NCI-H1417 (cell line): ENCODE results near the gene KCNT2.
"Not testable (repeated sequence)": the region's sequence is repeated elsewhere in the genome, so short reads cannot be mapped to it uniquely, and the experiment has no call there.

Experiments
- DNase-seq, 3 experiments: peaks; one replicate each; lab custom pipeline; 2025; lab: John Stamatoyannopoulos, UW

The KCNT2 gene

DNA sequence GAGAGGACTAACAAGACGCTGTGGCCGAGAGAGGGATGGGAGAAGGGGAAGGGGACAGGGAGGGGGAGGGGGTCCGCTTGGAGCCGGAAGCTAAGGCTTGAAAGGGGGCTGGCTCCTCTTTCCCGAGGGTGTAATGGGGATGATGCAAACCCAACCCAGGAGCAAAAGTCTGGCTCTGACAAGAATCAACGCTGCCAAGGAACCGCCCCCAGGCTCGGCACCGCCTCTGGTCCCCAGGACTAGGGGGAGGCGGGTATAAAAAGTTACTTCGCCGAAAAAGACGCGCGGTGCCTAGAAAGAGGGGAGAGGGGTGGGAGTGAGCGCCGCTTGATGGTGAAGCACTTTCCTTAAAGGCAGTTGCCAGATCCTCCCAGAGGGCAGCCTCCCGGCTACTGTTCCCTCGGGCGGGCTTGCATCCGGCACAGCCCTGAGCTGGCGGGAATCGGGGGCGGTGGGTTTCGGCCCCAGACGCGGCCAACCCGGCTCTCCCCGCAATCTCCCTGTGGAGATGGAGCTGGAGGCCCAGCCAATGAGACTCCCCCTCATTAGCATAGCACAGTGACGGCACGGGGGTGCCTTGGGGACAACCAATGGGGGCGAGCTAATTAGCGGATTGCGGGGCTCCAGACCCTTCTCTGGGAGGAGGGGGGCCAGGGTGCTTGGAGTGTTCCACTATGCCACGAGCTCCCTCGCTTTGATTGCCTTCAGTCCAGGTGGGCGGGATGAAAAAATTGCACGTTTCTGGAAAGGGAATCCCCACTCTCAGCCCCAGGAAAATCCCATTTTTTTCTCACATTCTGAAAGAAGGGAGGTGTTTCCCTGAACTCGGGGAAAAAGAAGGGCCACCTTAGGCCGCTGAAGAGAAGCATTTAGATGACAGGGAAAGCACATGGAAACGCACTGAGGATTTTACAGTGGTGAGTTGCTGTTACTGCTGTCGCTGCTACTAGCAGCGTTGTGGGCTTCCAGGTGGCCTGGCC, at the start of gene KCNT2:
Gene KCNT2, minus strand, starts transcription at position 51 of the 980 bp plus-strand sequence. CDS start 131 bp downstream, outside the sequence.
- peak in 2 of 3 experiments; percentile 96 to 99 for DNase-seq

GRCh38 chr1:196655494-196655893, 47.3 kb upstream of the KCNT2 start:
- DNase-seq, result no peak

DNA sequence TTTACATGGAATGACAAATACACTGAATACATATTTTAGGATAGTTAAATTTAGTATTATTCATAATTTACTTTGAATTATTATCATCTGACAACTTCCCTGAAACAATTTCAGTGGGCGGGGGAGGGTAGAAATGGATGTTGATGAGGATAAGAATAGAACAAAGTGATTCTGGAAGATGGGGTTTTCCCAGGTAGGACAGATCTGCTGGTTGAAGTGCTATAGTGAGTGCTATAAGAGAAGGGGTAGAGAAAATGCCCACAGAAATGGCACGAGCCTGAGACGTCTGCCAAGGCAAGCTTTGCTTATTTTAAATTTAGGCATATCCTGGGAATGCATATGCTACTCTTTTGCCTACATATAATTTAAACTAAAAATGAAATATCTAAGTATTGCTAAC, 46.8 kb upstream of the KCNT2 start:
- no peak for DNase-seq

GRCh38 chr1:196654271-196654670, 46.0 kb upstream of the KCNT2 start:
- DNase-seq, result no peak

DNA sequence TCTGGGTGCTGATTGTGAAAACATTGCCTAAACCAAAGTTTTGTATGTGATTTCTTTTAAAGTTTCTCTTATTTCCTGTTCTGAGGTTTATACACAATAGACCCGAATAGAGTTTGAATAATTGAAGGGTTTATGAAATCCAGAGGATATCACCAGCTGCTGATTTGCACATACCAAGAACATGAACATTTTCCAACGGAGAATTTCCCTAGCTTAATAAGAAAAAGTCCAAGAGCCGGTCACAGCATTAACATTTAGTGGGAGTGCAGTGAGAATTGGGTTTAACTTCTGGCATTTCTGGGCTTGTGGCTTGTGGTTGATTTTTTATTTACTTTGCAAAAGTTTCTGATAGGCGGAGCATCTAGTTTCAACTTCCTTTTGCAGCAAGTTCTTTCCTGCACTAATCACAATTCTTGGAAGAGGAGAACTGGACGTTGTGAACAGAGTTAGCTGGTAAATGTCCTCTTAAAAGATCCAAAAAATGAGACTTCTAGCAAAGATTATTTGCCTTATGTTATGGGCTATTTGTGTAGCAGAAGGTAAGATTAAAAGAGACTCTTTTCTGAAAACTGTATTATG, 43.5 kb upstream of the KCNT2 start, which contains the start of gene CFH:
Gene CFH, plus strand, starts transcription at position 407 of the 579 bp plus-strand sequence. Its CDS starts 75 bp downstream, at position 482.
- no peak for DNase-seq

GRCh38 chr1:196651079-196651478, 42.8 kb upstream of the KCNT2 start:
- no peak for DNase-seq

- DNase-seq, result peak in 1 of 3 experiments; percentile 6
Measured at GRCh38 chr1:196650403-196650802, 42.2 kb upstream of the KCNT2 start.

DNA sequence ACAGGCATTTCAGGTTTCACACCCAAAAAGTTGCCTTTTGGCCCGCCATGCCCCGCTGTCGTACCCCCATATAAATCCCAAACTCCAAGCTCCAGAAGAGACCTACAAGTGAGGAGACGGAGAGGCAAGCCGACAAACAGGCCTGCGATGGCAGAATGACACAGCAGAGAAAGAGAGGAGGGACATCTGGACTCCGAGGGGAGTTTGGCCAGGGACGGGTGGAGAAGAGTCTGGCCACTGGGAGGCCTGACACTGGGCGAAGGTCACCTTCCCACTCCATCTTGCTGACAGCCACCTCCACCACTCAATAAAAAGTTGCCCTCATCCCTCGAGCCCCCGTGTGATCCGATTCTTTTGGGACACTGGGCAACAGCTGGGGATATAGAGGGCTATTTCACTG, 41.8 kb upstream of the KCNT2 start:
- DNase-seq, result no peak

DNA sequence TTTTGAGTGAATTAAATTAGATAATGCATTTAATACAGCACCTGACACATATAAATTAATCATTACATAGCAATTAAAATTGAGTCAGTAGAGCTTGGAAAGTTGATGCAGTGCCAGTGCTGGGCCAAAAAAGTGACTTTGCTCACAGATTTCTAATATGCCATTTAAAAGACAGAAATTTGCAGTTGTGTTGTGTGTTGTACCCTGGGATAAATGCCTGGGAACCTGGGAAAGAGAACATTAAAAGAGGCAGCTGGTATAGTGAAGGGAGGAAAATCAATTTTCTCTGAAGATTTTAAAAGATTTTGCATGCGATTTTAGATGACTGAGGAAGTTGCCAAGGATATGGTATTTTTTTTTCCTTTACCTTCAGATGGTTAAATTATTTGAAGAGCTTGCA, 32.7 kb upstream of the KCNT2 start:
- DNase-seq, result no peak

- DNase-seq, result not testable (repeated sequence)
Measured at GRCh38 chr1:196639291-196639690, 31.1 kb upstream of the KCNT2 start.

DNA sequence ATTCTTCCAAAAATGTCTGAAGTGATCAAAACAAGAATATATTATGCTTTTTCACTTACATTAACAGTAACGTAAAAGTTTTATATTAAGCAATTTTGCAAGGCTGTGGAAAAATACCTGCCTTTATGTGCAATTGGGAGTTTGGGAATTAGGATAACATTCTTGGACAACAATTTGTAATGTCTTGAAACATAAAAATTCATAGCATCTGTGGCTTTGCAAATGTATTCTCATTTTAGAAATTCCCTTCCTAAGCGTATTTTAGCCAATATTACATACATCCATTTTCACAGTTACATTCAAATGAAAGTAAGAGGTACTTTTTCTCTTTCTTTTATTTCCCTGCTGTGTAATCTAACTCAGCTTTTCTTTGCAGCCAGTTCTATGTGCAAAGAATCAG, 30.2 kb upstream of the KCNT2 start:
- DNase-seq, result no peak

DNA sequence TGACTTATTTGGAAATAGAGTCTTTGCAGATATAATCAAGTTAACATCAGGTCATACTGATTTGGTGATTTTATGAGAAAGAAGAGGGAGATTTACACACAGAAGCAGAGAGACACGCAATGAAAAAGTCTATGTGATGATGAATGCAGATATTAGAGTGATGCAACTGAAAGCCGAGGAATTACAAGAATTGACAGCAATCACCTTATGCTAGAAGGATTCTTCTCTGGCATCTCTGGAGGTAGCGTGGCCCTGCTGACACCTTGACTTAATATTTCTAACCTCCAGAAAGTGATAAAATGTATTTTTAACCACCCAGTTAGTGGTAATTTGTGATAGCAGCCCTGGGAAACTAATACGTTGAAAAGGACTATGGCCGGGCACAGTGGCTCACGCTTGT, 29.4 kb upstream of the KCNT2 start:
- no peak for DNase-seq

- DNase-seq, result no peak
Measured at GRCh38 chr1:196628838-196629237, 20.6 kb upstream of the KCNT2 start.

GRCh38 chr1:196623079-196623478, 14.8 kb upstream of the KCNT2 start:
- DNase-seq, result no peak

- DNase-seq, result no peak
Measured at GRCh38 chr1:196619721-196620120, 11.5 kb upstream of the KCNT2 start.

- DNase-seq, result no peak
Measured at GRCh38 chr1:196611873-196612272, 3.6 kb upstream of the KCNT2 start.

DNA sequence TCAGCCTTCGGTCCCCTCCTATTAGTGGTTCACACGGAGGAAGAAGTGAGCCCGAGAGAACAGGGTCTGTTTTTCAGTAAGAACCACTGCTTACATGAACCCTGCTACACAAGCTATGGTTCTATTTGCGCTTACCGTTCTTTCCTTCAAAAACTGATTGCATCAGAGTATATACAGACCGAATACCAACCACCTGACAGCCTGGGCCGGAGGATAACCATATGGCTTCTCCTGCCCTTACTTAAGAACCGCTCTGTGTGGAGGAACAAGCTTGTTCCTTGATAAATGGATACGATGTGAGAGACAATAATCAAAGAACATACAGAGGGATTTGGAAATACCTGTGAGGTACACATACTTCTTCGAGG, 1.1 kb upstream of the KCNT2 start:
- no peak for DNase-seq

DNA sequence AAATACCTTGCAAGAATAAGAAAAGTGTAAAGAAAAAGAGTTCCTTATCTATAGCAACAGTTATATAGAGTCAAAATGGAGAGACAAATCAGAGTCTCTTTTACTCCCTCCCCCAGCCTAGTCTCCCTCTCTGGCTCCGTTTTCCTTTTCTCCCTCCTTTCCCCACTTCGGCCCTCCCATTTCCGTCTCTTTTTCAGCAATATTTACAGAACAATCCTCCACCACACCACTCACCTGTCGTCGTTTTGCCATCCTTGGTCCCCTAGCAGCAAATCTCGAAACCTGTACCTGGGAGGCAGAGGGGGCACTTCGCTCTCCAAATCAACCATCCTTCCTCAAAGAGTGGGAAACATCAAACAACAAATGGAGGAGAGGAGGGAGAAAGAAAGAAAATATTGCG, 259 bp downstream of the KCNT2 start:
- DNase-seq, result peak in 1 of 3 experiments; percentile 93

- no peak for DNase-seq
Measured at GRCh38 chr1:196603651-196604050, 4.6 kb downstream of the KCNT2 start.

DNA sequence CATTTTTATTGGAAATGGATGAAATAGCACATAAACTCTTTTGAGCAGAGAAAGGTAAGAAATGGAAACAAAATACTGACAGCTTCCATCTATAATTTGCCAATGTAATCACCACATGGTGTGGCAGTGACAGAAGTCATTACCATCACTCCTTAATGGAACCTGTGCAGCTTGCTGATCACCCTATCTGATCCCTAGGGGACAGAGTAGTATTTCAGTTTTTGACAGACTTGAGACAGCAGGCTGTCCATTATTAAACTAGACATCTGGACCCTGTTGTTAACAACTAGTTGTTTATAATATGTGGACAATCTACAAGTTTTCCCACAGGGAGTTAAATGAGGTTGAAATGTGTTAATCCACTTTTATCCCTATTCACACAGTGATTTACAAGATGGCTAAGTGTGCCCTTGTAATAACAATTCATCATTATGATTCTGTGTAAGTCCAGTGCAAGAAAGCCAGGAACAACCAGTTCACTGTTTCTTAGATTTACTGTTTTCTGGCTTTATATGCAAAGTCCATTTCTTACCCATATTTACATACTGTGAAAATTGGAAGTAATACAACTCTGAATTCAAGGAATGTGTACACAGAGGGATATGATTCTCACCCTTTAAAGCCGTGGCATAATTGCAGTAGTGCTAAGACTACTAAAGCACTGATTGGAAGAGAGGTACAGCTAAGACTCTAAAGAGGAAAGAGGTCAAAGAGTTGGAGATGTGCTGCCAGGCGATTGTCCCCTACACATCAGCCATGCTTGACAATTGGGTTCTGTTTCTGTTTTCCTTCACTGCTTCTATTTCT, 9.1 kb downstream of the KCNT2 start:
- DNase-seq, result no peak

- peak in 1 of 3 experiments; percentile 31 for DNase-seq
Measured at GRCh38 chr1:196594700-196595099, 13.5 kb downstream of the KCNT2 start.

DNA sequence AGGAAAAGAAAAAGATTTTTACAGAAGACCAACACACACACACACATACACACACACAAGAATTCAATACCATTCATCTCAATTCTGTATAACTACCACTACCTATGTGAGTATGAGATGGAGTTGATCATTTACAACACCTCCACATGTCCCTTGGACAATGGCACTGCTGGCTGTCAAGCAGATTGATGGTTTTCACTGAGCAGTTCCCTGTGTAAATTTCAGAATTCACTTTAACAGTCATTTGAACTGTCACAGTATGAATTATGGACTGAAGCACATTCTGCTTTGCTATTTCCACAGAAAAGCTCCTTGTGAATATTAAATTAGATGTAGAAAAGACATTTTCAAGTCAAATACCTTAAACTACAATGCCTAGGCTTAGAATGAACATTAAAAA, 14.3 kb downstream of the KCNT2 start:
- DNase-seq, result peak in 2 of 3 experiments; percentile 47 to 88
